ENCODE data around the gene FUT8. TPM values are rescaled to one million over a fixed set of nuclear protein-coding genes. Genes with fewer than 3 reads are reported as not detected.

Gene FUT8
- total RNA-seq, 1 donor from 2014 or later: 24.3 TPM

DNA sequence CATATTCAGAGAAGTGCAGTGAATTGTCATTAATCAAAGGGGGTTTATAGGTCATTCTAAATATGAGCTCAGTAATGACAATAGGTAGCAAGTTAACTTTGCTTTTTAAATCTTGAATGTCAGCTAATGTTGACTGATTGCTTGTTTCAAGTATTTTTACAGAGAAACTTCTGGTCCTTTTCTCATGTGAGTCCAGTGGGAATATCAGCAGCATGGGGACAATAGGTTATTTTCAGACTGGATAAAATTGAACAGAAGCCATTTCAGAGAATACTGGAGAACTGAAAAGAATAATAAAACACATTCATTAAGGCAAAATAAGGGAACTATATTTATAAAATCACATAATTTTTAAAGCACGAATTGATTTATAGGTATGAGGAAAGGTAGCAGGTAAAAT, 78.7 kb downstream of the FUT8 start:
- DNase-seq (ENCODE audit: low spot score): no peak

DNA sequence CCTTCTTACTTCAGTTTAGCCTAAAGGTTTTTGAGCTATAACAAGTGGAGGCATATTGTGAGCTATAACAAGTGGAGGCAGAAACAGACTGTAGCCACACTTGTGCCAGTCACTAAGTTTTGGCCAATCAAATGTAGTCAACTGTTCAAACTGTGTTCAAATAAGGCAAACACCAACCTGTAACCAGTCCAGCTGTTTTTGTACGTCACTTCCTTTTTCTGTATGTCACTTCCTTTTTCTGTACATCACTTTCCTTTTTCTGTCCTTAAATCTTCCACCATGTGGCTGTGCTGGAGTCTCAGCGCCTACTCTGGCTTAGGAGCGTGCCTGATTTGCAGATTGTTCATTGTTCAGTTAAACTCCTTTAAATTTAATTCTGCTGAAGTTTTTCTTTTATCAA, 79.7 kb downstream of the FUT8 start:
- DNase-seq (ENCODE audit: low spot score): no peak

DNA sequence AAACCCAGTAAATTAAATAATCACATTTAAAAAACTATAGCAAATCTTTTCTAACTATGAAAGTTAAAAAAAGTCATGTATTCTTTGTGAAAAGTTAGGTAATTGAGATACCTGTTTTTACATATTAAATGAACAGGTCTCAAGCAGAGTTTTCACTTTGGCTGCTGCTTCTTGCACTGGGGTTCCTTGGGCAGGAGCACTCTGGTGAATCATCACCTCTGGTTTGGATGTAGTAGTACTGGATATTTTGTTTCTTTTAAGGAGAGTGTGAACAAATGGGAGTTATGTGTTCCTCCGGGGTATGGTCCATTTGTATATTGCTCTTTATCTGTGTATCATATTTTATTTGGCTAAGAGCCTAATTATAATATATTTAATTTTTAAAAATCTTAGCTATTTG, 82.7 kb downstream of the FUT8 start:
- no peak for DNase-seq (ENCODE audit: low spot score)

DNA sequence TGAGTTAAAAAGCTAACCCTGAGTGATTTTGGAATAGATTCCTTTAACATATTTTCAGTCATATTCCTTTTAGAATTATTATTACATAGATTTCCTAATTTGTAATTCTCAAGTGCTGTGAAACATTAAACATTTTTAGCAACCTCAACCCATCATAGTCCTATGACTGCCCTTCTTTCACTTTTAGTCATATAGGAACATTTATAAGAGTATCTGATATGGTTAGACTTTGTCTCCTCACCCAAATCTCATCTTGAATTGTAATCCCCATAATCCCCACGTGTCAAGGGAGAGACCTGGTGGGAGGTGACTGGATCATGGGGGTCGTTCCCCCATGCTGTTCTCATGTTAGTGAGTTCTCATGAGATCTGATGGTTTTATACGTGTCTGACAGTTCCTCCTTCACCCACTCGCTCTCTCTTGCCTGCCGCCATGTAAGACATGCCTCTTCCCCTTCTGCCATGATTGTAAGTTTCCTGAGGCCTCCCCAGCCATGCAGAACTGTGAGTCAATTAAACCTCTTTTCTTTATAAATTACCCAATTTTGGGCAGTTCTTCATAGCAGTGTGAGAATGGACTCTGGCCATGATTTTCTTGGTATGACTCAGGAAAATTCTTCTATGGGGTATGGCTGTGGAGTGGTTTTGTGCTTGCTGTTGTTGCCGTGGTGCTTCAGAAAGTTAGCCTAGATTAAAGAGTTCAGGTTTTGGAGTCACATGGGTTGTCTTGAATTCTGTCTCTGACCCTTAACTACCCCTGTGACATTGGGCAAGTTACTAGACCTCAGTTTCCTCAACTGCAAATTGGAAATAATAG, 83.9 kb downstream of the FUT8 start:
- no peak for DNase-seq (ENCODE audit: low spot score)

DNA sequence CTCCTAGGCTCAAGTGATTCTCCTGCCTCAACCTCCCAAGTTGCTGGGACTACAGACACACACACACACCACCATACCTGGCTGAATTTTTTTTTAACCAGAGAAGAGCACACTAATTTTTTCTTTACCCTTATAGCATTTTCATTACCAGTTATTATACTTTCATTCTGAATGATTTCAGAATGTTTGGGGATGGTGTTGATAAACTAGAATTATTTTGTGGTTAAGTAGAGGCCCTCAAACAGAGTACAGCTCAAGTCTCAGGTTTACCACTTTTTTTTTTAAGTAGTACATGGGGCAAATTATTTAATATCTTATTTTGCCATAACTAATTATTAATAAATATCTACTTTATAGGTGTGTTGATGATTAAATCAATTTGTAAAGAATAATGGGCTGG, 86.6 kb downstream of the FUT8 start:
- DNase-seq (ENCODE audit: low spot score): no peak

DNA sequence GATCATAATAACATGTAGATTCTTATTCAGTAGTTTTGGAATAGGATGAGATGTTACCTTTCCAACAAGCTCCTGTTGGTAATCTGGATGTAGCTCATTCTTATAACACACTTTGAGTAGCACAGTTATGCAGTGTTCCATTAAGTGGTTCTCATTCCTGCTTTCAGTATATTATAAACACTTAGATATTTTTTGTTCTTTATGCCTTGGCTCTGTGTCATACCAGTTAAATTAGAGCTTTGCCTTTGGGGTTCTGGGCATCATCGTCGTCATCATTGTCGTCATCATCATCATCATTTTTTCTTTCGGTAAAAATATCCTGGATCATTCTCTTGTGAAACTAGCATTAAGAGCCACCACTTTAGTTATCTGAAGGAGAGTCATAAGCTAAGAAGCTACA, 87.5 kb downstream of the FUT8 start:
- no peak for DNase-seq (ENCODE audit: low spot score)

DNA sequence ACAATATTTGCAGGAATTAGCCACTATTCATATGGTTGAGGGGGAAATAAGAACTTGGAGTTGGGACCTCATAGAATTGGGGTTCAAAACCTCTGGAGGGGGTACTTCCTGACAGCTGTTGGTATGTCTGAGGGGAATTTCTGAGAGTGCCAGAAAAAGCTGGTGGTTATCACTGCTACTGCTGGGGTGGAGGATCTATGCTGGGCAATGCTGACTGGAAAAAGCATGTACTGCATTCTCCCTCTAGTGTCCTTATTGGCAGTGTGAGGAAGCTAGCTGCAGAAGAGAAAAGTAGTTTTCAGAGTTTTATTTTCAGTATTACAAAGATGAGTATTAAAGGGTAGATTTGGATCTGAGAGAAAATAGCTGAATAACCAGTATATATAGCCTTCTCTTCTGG, 88.8 kb downstream of the FUT8 start:
- DNase-seq (ENCODE audit: low spot score): no peak

DNA sequence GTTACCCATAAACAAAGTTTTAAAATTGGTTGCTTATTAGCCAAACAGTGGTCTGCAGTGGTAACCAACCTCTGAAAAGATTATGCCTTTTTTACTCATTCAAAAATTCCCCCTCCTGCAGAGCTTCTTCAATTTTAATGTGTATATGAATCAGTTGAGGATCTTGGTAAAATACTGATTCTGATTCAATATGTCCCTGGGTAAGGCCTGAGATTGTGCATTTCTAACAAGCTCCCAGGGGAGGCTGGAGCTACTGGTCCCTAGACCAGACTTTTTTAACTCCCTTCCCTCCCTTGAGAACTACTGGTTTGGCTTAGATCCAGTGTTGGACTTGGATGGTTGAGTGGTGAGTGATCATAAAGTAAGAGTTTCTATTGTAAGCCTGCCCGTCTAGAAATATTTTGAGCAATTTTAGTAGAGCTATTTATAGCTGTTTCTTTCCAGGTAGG, 90.2 kb downstream of the FUT8 start:
- DNase-seq (ENCODE audit: low spot score): no peak

DNA sequence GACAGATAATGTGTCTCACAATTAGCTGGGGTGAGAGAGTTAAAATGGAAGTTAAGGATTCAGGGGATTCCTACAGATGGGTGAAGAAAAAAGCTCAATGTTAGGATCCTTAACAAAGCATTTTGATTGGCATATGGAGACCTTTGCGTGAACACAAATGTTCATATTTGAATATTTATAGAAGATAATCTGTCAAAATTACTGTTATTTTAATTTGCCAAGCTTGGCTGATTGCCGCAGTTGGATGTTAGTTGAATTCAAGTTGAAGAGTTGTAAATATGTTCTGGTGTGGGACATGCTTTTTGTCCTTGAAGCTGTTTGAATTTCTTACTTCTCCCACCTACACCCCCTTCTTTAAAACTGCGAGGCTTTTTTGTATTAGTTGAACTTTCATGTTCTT, 91.2 kb downstream of the FUT8 start:
- DNase-seq (ENCODE audit: low spot score): no peak

DNA sequence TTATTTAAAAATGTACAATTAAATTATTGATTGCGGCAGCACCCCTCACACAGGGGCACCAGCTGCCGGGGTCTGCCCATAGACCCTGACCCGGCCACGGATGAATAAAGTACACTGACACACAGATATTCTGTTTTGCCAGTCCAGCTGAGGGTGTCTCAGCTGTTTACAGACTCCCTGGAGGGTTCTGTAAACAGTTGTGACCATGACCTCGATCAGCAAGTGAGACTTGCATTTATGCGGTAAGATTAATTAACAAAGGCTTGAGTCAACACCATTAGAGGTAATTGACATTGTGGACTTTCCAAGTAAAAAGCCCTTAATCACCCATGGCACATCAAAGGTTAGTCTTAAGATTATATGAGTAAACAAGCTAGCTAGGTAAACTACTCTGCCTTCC, 94.3 kb downstream of the FUT8 start:
- no peak for DNase-seq (ENCODE audit: low spot score)

DNA sequence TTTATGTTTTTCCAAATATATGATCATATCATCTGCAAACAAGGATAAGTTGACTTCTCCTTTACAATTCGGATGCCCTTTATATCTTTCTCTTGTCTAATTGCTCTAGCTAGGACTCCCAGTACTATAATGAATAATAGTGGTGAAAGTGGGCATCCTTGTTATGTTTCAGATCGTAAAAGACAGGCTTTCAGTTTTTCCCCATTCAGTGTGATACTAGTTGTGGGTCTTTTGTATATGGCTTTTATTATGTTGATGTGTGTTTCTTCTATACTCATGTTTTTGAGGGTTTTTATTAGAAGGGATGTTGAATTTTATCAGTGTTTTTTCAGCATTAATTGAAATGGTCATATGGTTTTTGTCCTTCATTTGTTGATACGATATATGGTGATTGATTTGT, 97.3 kb downstream of the FUT8 start:
- no peak for DNase-seq (ENCODE audit: low spot score)

DNA sequence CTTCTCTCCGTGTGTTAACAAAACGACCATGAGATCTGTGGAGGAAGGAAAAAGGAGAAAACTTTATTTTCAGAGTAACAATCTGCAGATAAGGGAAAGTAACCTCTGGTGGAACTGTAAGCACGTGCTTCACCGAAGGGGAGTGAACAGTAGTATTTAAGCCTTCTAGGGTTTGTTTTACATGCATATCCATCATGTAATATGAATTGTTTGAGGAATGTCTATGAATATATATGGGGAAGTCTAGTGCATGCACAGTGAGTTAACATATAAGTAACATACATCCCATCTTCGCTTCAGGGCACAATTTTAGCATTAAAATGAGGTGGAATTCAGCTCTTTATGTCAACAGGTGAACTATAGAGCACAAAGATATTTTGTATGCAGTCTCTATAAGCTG, 101.1 kb downstream of the FUT8 start:
- DNase-seq (ENCODE audit: low spot score): no peak

DNA sequence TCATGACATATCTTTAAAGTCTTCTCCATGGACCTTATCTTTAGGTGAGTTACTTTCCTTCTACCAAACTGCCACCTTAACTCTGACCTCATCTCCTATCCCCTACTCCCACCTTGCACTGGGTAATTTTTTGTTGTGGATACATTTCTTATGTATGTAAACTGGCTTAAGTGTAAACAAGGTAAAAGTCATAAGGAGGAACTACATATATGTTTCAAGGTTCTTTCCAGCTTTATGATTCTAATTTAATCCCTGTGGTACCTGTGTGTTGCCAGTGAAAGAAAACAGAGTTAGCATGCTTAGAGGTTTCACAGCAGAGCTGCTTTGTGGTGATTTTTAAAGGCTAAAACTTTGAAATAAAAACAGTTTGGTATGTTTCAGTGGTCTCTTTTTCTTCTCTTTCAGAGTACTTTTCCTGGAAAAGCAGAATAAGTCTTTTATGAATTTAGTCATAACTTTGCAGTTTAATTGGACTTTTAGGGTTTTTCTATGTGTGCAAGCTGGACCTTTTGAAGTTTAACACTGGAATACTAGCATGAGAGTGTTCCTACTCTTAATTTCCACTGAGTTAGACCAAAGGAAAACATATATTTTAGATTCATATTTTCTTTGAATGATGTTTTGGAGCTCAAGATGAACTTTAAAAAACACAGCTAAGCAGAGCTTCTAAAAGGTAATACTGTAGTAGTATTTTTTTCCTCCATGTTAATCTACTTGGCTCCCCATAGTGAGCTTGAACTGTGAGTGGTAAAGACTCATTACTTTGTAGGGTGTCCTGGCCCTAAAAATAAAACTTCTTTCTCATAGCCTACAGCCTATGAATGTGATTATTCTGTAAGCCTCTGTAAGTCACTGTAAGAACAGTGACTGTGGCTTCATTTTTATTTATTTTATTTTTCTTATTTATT, 105.4 kb downstream of the FUT8 start:
- DNase-seq (ENCODE audit: low spot score): no peak

DNA sequence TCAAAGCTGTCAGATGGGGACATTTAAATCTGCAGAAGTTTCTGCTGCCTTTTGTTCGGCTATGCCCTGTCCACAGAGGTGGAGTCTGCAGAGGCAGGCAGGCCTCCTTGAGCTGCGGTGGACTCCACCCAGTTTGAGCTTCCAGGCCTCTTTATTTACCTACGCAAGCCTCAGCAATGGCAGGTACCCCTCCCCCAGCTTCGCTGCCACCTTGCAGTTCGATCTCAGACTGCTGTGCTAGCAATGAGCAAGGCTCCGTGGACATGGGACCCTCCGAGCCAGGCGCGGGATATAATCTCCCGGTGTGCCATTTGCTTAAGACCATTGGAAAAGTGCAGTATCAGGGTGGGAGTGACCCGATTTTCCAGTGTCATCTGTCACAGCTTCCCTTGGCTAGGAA, 115.5 kb downstream of the FUT8 start:
- DNase-seq (ENCODE audit: low spot score): no peak

DNA sequence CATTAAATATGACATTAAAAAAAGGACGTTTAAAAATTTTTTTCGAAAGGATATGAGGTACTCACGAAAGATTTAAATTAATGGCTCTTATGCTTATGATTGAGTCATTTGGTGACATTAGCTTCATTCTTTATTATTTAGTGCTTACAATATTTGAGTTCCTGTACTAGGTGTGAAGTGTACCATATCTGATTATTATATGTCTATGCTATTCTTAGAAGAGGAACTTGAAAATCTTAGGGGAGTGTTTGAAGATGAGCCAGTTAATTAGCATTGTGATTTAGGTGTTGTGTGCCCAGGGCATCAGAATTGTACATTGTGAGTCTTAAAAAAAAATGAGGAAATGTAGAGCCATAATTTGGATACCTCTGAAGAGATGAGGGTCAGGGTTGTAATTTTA, 118.6 kb downstream of the FUT8 start:
- DNase-seq (ENCODE audit: low spot score): no peak

DNA sequence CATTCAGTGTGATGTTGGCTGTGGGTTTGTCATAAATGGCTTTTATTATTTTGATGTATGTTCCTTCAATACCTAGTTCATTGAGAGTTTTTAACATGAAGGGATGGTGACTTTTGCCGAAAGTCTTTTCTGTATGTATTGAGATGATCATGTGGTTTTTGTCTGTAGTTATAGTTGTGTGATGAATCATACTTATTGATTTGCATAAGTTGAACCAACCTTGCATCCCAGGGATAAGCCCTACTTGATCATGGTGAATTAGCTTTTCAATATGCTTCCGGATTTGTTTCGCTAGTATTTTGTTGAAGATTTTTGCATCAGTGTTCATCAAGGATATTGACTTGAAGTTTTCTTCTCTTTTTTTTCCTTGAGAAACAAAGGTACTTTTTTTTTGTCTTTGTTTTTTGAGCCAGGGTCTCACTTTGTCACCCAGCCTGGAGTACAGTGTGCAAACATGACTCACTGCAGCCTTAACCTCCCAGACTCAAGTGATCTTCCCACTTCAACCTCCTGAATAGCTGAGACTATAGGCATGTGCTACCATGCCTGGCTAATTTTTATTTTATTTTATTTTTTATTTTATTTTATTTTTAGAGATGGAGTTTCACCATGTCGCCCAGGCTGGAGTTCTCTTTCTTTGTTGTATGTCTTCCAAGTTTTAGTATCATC, 121.3 kb downstream of the FUT8 start:
- DNase-seq (ENCODE audit: low spot score): no peak

DNA sequence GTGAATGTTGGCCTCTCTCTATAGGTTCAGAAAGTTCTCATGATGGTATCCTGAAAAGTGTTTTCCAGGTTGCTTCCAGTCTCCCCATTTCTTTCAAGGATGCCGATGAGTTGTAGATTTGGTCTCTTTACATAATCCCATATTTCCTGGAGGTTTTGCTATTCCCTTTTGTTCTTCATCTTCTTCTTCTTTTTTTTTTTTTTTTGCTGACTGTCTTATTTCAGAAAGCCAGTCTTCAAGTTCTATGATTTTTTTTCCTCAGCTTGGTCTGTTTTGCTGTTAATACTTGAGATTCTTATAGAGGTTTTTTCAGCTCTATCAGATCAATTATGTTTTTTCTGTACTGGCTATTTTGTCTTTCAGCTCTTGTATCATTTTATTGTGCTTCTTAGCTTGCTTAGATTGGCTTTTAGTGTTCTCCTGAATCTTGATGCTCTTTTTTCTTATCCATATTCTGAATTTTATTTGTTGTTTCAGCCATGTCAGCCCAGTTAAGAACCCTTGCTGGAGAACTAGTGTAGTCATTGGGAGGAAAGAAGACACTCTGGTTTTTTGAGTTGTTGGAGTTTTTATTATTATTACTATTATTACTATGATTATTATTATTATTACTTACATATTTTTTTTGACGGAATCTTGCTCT, 124.4 kb downstream of the FUT8 start:
- DNase-seq (ENCODE audit: low spot score): no peak

DNA sequence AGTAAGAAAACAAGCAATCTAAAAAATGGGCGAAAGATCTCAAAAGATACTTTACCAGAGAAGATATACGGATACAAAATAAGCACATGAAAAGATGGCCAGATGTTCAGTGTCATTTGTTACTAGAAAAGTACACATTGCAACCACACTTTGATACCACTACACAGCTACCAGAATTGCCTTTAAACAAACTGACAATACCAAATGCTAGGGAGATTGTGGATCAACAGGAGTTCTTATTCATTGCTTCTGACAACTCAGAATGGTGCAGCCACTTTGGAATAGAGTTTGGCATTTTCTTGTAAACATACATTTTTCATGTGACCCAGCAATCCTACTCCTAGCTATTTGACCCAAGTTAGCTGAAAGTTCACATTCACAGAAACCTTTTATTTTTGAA, 136.3 kb downstream of the FUT8 start:
- no peak for DNase-seq (ENCODE audit: low spot score)

DNA sequence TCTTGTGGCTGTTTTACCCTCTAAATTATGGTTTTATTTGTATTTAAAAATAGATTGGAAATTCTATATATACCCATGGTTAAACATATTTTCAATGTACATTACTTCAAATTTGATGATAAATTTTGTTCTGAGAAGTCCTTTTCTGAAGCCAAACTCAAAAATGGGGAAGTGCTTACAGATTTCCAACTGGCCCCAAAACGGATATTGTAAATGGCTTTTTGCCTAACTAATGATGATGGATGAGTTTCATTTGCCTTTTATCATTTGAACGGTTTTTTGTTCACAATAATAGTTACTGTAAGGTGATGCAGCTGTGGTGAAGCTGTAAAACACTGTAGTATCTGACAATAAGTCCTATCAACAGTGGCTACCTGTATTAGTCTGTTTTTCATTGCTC, 136.9 kb downstream of the FUT8 start:
- DNase-seq (ENCODE audit: low spot score): no peak

DNA sequence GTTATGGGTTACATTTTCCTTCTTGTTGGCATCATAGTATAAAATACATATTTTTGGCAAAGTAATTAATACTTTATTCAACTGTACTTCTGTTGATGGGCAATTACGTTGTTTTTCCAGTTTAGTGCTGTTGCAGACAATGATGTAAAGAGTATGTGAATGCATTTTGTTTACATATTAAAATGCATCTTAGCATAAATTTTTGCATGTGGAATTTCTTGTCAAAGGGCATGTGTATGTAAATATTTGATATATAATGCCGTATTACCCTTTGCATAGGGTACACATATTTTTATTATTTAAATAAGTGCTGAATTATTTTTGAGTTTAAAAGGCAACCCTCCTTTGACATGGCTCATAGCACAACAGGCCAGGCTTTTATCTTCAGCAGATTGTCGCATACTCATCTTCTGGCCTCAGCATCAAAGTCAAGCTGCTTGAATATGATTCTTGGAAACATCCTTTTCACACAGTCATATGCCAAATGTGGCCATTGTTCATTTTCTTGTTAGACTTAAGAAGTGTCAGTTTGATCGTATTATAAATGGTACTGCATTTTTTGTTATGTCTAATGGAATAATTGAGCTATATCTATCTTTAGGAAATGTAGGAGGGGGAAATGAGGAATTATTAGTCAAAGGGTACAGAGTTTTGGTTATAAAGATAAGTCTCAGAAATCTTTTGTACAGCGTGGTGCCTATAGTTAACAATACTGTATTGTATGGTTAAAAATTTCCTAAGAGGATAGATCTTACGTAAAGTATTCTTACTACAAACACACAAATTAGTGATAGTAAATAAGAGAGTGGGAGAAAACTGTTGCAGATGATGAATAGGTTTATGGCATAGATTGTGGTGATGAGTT, 138.5 kb downstream of the FUT8 start:
- DNase-seq (ENCODE audit: low spot score): no peak

Measured in mesenteric fat pad (tissue), 1 donor.